K562 (cell line): ENCODE results near the gene AAK1. TPM values are rescaled to one million over a fixed set of nuclear protein-coding genes. Genes with fewer than 3 reads are reported as not detected.

ENCODE experiments used
- ADNP ChIP-seq: fragments of 200-800 bp; sonication (Bioruptor generic); IDR thresholded peaks from 2 replicates; pipeline ENCODE4 v1.6.1; 2016; ENCODE audit warnings: missing genetic modification characterization, missing compliant biosample characterization
- C11orf30 ChIP-seq: fragments of 450-650 bp; IDR thresholded peaks from 2 replicates; pipeline ENCODE4 v1.6.1; 2016; ENCODE audit warnings: low read depth, mild to moderate bottlenecking
- CBFA2T2 ChIP-seq: fragments of 450-650 bp; conservative IDR thresholded peaks from 2 replicates; pipeline ENCODE4 v1.6.1; 2017; ENCODE audit warnings: mild to moderate bottlenecking
- CREB1 ChIP-seq, 2 experiments: sonication (generic) in 1 of 2; formaldehyde crosslinking in 1 of 2; IDR thresholded peaks; 2 replicates each; pipeline versions ENCODE4 v1.6.1 to v1.8.0; 2012 to 2022; ENCODE audit warnings: inconsistent platforms in 1 of 2, mild to moderate bottlenecking in 1 of 2, missing genetic modification reagents in 1 of 2, moderate library complexity in 1 of 2
- HDAC1 ChIP-seq, 2 experiments: fragments of 450-650 bp; IDR thresholded peaks; 2 replicates each; pipeline ENCODE4 v1.6.1; 2016 to 2017; ENCODE audit warnings: inconsistent platforms in 1 of 2, mild to moderate bottlenecking in 1 of 2, moderate library complexity in 1 of 2
- HDAC2 ChIP-seq: fragments of 450-650 bp; IDR thresholded peaks from 2 replicates; pipeline ENCODE4 v1.6.1; 2016; ENCODE audit warnings: mild to moderate bottlenecking
- HLTF ChIP-seq: fragments of 450-650 bp; IDR thresholded peaks from 2 replicates; pipeline ENCODE4 v1.6.1; 2016
- JUNB ChIP-seq: fragments of 450-650 bp; formaldehyde crosslinking; conservative IDR thresholded peaks from 2 replicates; pipeline ENCODE4 v1.4.0; 2020; ENCODE audit warnings: mild to moderate bottlenecking
- KDM1A ChIP-seq, 2 experiments: fragments of 450-650 bp; IDR thresholded peaks; 2 replicates each; pipeline ENCODE4 v1.6.1; 2016; ENCODE audit warnings: mild to moderate bottlenecking in 2 of 2
- MEF2A ChIP-seq: IDR thresholded peaks from 2 replicates; pipeline ENCODE4 v1.6.1; 2011; ENCODE audit warnings: low read depth, mild to moderate bottlenecking, low read length, moderate library complexity; ENCODE audit not compliant: control insufficient read depth
- MTA2 ChIP-seq: fragments of 450-650 bp; IDR thresholded peaks from 2 replicates; pipeline ENCODE4 v1.6.1; 2016; ENCODE audit warnings: low read depth
- MYC ChIP-seq, 2 experiments: fragments of 250-450 bp in 1 of 2; sonication (Bioruptor Pico) in 1 of 2; IDR thresholded peaks; 2 replicates each; pipeline versions ENCODE4 v1.5.1 to v1.6.1; 2012 to 2021; ENCODE audit warnings: low read depth in 2 of 2, borderline replicate concordance in 1 of 2, improper control_type of control experiment in 1 of 2, low read length in 1 of 2, mild to moderate bottlenecking in 1 of 2, moderate library complexity in 1 of 2
- MYNN ChIP-seq, 2 experiments: sonication (generic); formaldehyde crosslinking in 1 of 2; IDR thresholded peaks; 2 replicates each; pipeline versions ENCODE4 v1.5.0 to v1.6.1; 2016 to 2020; ENCODE audit warnings: antibody characterized with exemption in 1 of 2, missing genetic modification reagents in 1 of 2
- NCOA1 ChIP-seq: fragments of 450-650 bp; IDR thresholded peaks from 2 replicates; pipeline ENCODE4 v1.6.1; 2016; ENCODE audit warnings: low read depth
- POLR2AphosphoS5 ChIP-seq: IDR thresholded peaks from 2 replicates; pipeline ENCODE4 v1.6.1; 2011; ENCODE audit warnings: mild to moderate bottlenecking, low read depth, low read length, moderate library complexity; ENCODE audit not compliant: control insufficient read depth, insufficient read depth
- PRMT5 ChIP-seq: sonication (generic); formaldehyde crosslinking; IDR thresholded peaks from 2 replicates; pipeline ENCODE4 v1.5.0; 2020; ENCODE audit warnings: missing genetic modification reagents
- SIN3B ChIP-seq: fragments of 450-650 bp; IDR thresholded peaks from 2 replicates; pipeline ENCODE4 v1.6.1; 2017; ENCODE audit warnings: low read depth, mild to moderate bottlenecking, moderate library complexity
- SMAD1 ChIP-seq: fragments of 150-350 bp; IDR thresholded peaks from 2 replicates; pipeline ENCODE4 v1.6.1; 2014; ENCODE audit warnings: low read length, low read depth; ENCODE audit not compliant: partially characterized antibody
- SMARCE1 ChIP-seq: fragments of 450-650 bp; IDR thresholded peaks from 2 replicates; pipeline ENCODE4 v1.7.1; 2016; ENCODE audit warnings: mild to moderate bottlenecking
- TCF3 ChIP-seq: sonication (generic); formaldehyde crosslinking; IDR thresholded peaks from 2 replicates; pipeline ENCODE4 v1.4.0; 2020; ENCODE audit warnings: mild to moderate bottlenecking, missing genetic modification reagents
- TRIM28 ChIP-seq: fragments of 450-650 bp; IDR thresholded peaks from 2 replicates; pipeline ENCODE4 v1.6.1; 2017
- ZEB2 ChIP-seq: fragments of 450-650 bp; IDR thresholded peaks from 2 replicates; pipeline ENCODE4 v1.6.1; 2016
- ZNF785 ChIP-seq: fragments of 250-450 bp; sonication (Bioruptor Pico); IDR thresholded peaks from 2 replicates; pipeline ENCODE4 v1.4.0; 2020; ENCODE audit warnings: mild to moderate bottlenecking
- polyA plus RNA-seq, 8 experiments: library from polyadenylated mRNA; depleted of rRNA in 4 of 8; stranded (reverse) in 5 of 8; unstranded in 3 of 8; fragments of >200 nt; fragmentation: Nextera tagmentation in 2 of 8; fragmentation: Illumina TruSeq in 1 of 8; extraction: Ambion mirVana in 2 of 8; extraction: Trizol in 1 of 8; gene quantifications; 2 replicates each; pipeline versions ENCODE4 v1.2.1 to v1.2.3, GENCODE V29; 2011 to 2014; ENCODE audit warnings: inconsistent platforms in 1 of 8, missing spikeins in 1 of 8
- total RNA-seq, 7 experiments: library from RNA; depleted of rRNA in 6 of 7; stranded (reverse); fragments of >200 nt in 6 of 7; fragmentation: Illumina TruSeq in 2 of 7; extraction: Trizol in 2 of 7; gene quantifications; 2 replicates each; pipeline versions ENCODE4 v1.2.1 to v1.2.3, GENCODE V29; 2011 to 2021; ENCODE audit warnings: low replicate concordance in 1 of 7
- TF ChIP-seq, protein P1 (sequence below): fragments of 450-650 bp; IDR thresholded peaks from 2 replicates; pipeline ENCODE4 v1.6.1; 2016
- TF ChIP-seq, protein P2 (sequence below): sonication (generic); formaldehyde crosslinking; IDR thresholded peaks from 2 replicates; pipeline ENCODE4 v1.9.0; 2022; ENCODE audit warnings: mild to moderate bottlenecking, missing genetic modification reagents
- TF ChIP-seq, protein P3 (sequence below): fragments of 250-450 bp; sonication (Bioruptor Pico); IDR thresholded peaks from 2 replicates; pipeline ENCODE4 v1.4.0; 2020; ENCODE audit warnings: borderline replicate concordance
- TF ChIP-seq, protein P4 (sequence below), 2 experiments: fragments of 200-800 bp in 1 of 2; sonication (Bioruptor generic) in 1 of 2; sonication (generic) in 1 of 2; formaldehyde crosslinking in 1 of 2; IDR thresholded peaks in 1 of 2; conservative IDR thresholded peaks in 1 of 2; 2 replicates each; pipeline versions ENCODE4 v1.5.0 to v1.6.1; 2016 to 2020; ENCODE audit warnings: missing compliant biosample characterization in 1 of 2, missing genetic modification characterization in 1 of 2, missing genetic modification reagents in 1 of 2

The AAK1 gene
- total and polyA plus RNA-seq, 9 of the 15 experiments (the other 6 are each of a cell fraction or from before 2014, with no cell fraction given) = 0.89 to 17.1 (median 6.0) TPM

DNA sequence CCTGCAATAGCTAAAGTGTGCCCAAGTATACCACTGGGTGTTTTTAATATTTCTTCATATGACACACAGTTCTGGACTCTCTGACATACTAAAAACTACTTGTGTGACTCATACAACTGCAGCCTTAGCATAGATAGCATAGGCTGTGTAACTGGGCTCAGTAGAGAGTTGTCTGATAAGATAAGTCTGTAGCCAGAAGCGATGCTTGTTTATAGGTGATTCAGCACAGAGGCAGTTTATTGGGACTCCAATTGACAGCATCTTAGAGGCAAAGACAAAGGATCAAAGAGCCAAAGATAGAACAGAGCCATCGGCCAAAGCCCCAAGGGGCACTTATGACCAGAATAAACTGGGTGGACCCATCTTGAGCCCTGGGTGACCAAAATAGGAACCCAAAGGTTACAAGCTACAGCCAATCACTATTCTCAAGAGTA is 42.3 kb downstream of the AAK1 start (continued):
- TF ChIP-seq, protein P1, sequence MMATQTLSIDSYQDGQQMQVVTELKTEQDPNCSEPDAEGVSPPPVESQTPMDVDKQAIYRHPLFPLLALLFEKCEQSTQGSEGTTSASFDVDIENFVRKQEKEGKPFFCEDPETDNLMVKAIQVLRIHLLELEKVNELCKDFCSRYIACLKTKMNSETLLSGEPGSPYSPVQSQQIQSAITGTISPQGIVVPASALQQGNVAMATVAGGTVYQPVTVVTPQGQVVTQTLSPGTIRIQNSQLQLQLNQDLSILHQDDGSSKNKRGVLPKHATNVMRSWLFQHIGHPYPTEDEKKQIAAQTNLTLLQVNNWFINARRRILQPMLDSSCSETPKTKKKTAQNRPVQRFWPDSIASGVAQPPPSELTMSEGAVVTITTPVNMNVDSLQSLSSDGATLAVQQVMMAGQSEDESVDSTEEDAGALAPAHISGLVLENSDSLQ = peak; percentile 43
- TF ChIP-seq SMAD1 = peak; percentile 23
- TF ChIP-seq, protein P2, sequence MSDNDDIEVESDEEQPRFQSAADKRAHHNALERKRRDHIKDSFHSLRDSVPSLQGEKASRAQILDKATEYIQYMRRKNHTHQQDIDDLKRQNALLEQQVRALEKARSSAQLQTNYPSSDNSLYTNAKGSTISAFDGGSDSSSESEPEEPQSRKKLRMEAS = no peak
- peak; percentile 83 for TF ChIP-seq CBFA2T2
- peak; percentile 85 for TF ChIP-seq C11orf30
- peak; percentile 56; the same call in 1 of the 2 replicates for TF ChIP-seq NCOA1
- TF ChIP-seq, protein P3, sequence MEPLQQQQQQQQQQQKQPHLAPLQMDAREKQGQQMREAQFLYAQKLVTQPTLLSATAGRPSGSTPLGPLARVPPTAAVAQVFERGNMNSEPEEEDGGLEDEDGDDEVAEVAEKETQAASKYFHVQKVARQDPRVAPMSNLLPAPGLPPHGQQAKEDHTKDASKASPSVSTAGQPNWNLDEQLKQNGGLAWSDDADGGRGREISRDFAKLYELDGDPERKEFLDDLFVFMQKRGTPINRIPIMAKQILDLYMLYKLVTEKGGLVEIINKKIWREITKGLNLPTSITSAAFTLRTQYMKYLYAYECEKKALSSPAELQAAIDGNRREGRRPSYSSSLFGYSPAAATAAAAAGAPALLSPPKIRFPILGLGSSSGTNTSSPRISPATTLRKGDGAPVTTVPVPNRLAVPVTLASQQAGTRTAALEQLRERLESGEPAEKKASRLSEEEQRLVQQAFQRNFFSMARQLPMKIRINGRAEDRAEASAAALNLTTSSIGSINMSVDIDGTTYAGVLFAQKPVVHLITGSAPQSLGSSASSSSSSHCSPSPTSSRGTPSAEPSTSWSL = no peak
- TF ChIP-seq MEF2A = peak; percentile 64
- peak; percentile 67 to 73; a peak in 3 of 4 replicates for TF ChIP-seq KDM1A (IDR thresholded peaks at IDR 0.05)
- TF ChIP-seq MYNN (IDR thresholded peaks at IDR 0.05) = no peak
- no peak for TF ChIP-seq MYNN (CRISPR knock-in tag; IDR thresholded peaks at IDR 0.05)
- TF ChIP-seq ZEB2 = peak; percentile 66
- TF ChIP-seq HDAC2 = peak; percentile 71
- TF ChIP-seq SIN3B = no peak
- TF ChIP-seq PRMT5 (CRISPR knock-in tag) = no peak
- peak; percentile 41; the same call in 1 of the 2 replicates for TF ChIP-seq ADNP
- no peak for TF ChIP-seq HLTF
- peak; percentile 30; the same call in 1 of the 2 replicates for TF ChIP-seq MYC (IDR thresholded peaks at IDR 0.05; ENCODE audit: low read depth, low read length)
- TF ChIP-seq MYC (CRISPR knock-in tag; IDR thresholded peaks at IDR 0.05; ENCODE audit: borderline replicate concordance, low read depth) = no peak
- no peak; the same call in 1 of the 2 replicates for TF ChIP-seq TRIM28
- TF ChIP-seq TCF3 (CRISPR knock-in tag) = peak; percentile 83
- TF ChIP-seq, protein P4, sequence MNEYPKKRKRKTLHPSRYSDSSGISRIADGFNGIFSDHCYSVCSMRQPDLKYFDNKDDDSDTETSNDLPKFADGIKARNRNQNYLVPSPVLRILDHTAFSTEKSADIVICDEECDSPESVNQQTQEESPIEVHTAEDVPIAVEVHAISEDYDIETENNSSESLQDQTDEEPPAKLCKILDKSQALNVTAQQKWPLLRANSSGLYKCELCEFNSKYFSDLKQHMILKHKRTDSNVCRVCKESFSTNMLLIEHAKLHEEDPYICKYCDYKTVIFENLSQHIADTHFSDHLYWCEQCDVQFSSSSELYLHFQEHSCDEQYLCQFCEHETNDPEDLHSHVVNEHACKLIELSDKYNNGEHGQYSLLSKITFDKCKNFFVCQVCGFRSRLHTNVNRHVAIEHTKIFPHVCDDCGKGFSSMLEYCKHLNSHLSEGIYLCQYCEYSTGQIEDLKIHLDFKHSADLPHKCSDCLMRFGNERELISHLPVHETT (CRISPR knock-in tag; conservative IDR thresholded peaks at IDR 0.05 in 1 of 2, IDR thresholded peaks at IDR 0.05 in 1 of 2) = 0 out of 4 replicates have a peak, but pooled peaks of 1 of the 2 experiments have one; percentile 32
- TF ChIP-seq SMARCE1 = peak; percentile 98
- TF ChIP-seq CREB1 (IDR thresholded peaks at IDR 0.05) = peak; percentile 36; the same call in 1 of the 2 replicates
- peak; percentile 35; the same call in 1 of the 2 replicates for TF ChIP-seq CREB1 (CRISPR knock-in tag; IDR thresholded peaks at IDR 0.05)
- peak in 1 of 2 experiments; percentile 53; a peak in 1 of 4 replicates for TF ChIP-seq HDAC1 (IDR thresholded peaks at IDR 0.05)
- no peak for TF ChIP-seq ZNF785 (CRISPR knock-in tag)
- peak; percentile 70; the same call in 1 of the 2 replicates for TF ChIP-seq JUNB (CRISPR knock-in tag)
- TF ChIP-seq POLR2AphosphoS5 = peak; percentile 90
- TF ChIP-seq MTA2 = peak; percentile 61
